Endothelial cell of umbilical vein (primary cell): ENCODE data around the gene AP3S1. TPM values are rescaled to one million over a fixed set of nuclear protein-coding genes. Genes with fewer than 3 reads are reported as not detected.
A peak's percentile ranks its signal among the peaks of the same experiment; 100 is the strongest.

Experiments used
- BruUV-seq: library from RNA; stranded (reverse); fragments of 400-500 nt; replicated peaks from 2 replicates; lab custom pipeline; 2021; lab: Mats Ljungman, UMichigan
- CTCF ChIA-PET: fragments of 300-600, 350-600 bp; sonication (Branson Sonifier 250); formaldehyde crosslinking; loops from one replicate; lab custom pipeline; 2021; ENCODE audit warnings: antibody characterized with exemption, inconsistent platforms; lab: Charles Lee
- POLR2A ChIA-PET: fragments of 300-600, 350-600 bp; sonication (Branson Sonifier 250); formaldehyde crosslinking; loops from one replicate; lab custom pipeline; 2021; ENCODE audit warnings: antibody characterized with exemption, inconsistent platforms; lab: Charles Lee
- DNase-seq: peaks from one replicate; pipeline ENCODE4 v3.0.0-alpha.2; 2011; ENCODE audit warnings: low read depth, low spot score
- FAIRE-seq: peaks from 2 replicates; lab custom pipeline; 2011; peaks lifted over from hg19 to GRCh38; lab: Jason Lieb, UNC
- H2AFZ ChIP-seq: 2 replicates; pipeline ENCODE4 v1.6.0; 2012; ENCODE audit warnings: low read depth, low read length, control low read depth, inconsistent platforms
- H3K27ac ChIP-seq: 2 replicates; pipeline ENCODE4 v1.5.1; 2011; ENCODE audit warnings: low read depth, mild to moderate bottlenecking, control low read depth, low read length, moderate library complexity; ENCODE audit not compliant: insufficient read depth
- H3K27me3 ChIP-seq, 2 experiments: 2 replicates each; pipeline versions ENCODE4 v1.6.0 to v1.6.1; 2011; ENCODE audit warnings: low read length in 2 of 2, mixed read lengths in 1 of 2; ENCODE audit not compliant: control insufficient read depth in 2 of 2, insufficient read depth in 2 of 2
- H3K36me3 ChIP-seq, 2 experiments: 2 replicates in 1 of 2; 3 replicates in 1 of 2; pipeline ENCODE4 v1.5.1; 2011; ENCODE audit warnings: low read length in 2 of 2, mild to moderate bottlenecking in 1 of 2, moderate library complexity in 1 of 2; ENCODE audit not compliant: control insufficient read depth in 2 of 2, insufficient read depth in 2 of 2; ENCODE audit errors: extremely low read depth in 1 of 2
- H3K4me1 ChIP-seq: 3 replicates; pipeline ENCODE4 v1.5.1; 2011; ENCODE audit warnings: mild to moderate bottlenecking, low read length; ENCODE audit not compliant: control insufficient read depth, insufficient read depth; ENCODE audit errors: extremely low read depth
- H3K4me2 ChIP-seq: 2 replicates; pipeline ENCODE4 v1.6.1; 2011; ENCODE audit warnings: low read length, control low read depth, mixed read lengths; ENCODE audit not compliant: insufficient read depth
- H3K4me3 ChIP-seq, 3 experiments: fragments of 200-600 bp in 1 of 3; sonication (generic), shearing (Covaris generic) in 1 of 3; replicated peaks in 1 of 3; 2 replicates each; pipeline ENCODE4 v1.5.1; 2011 to 2016; ENCODE audit warnings: control low read depth in 3 of 3, low read length in 3 of 3, mild to moderate bottlenecking in 2 of 3, inconsistent platforms in 1 of 3, low read depth in 1 of 3, moderate library complexity in 1 of 3; ENCODE audit not compliant: insufficient read depth in 1 of 3
- H3K79me2 ChIP-seq: 2 replicates; pipeline ENCODE4 v1.6.0; 2012; ENCODE audit warnings: low read length, inconsistent platforms; ENCODE audit not compliant: control insufficient read depth, insufficient read depth
- H3K9ac ChIP-seq: replicated peaks from 2 replicates; pipeline ENCODE3; 2011; ENCODE audit warnings: low read length, control low read depth; ENCODE audit not compliant: insufficient read depth; ENCODE audit errors: extremely low read depth
- H3K9me1 ChIP-seq: replicated peaks from 3 replicates; pipeline ENCODE4 v1.6.0; 2011; ENCODE audit warnings: mild to moderate bottlenecking, low read length; ENCODE audit not compliant: control insufficient read depth, insufficient read depth; ENCODE audit errors: extremely low read depth
- H3K9me3 ChIP-seq: replicated peaks from 2 replicates; pipeline ENCODE4 v1.5.1; 2012; ENCODE audit warnings: low read length, inconsistent platforms; ENCODE audit not compliant: control insufficient read depth, insufficient read depth
- H4K20me1 ChIP-seq: replicated peaks from 2 replicates; pipeline ENCODE3; 2011; ENCODE audit warnings: mild to moderate bottlenecking, low read length; ENCODE audit not compliant: control insufficient read depth, insufficient read depth; ENCODE audit errors: extremely low read depth
- CTCF ChIP-seq, 2 donors: IDR thresholded peaks; 1 replicate in 1 of 2; 2 replicates in 1 of 2; pipeline ENCODE4 v1.5.1; 2011; ENCODE audit warnings: low read length in 2 of 2, mild to moderate bottlenecking in 2 of 2, moderate library complexity in 2 of 2, control low read depth in 1 of 2, inconsistent platforms in 1 of 2, low read depth in 1 of 2; ENCODE audit not compliant: insufficient read depth in 1 of 2; ENCODE audit errors: extremely low read depth in 1 of 2
- EZH2 ChIP-seq: IDR thresholded peaks from 2 replicates; pipeline ENCODE4 v1.6.1; 2012; ENCODE audit warnings: borderline replicate concordance, low read depth, mild to moderate bottlenecking, moderate library complexity, low read length, inconsistent platforms; ENCODE audit not compliant: severe bottlenecking
- FOS ChIP-seq: IDR thresholded peaks from 2 replicates; pipeline ENCODE4 v1.6.1; 2011; ENCODE audit warnings: mild to moderate bottlenecking, low read length, moderate library complexity, borderline replicate concordance; ENCODE audit not compliant: insufficient read depth
- GATA2 ChIP-seq: IDR thresholded peaks from 2 replicates; pipeline ENCODE4 v1.7.0; 2011; ENCODE audit warnings: low read depth, mild to moderate bottlenecking, moderate library complexity, mixed read lengths, low read length; ENCODE audit not compliant: insufficient read length, insufficient read depth
- JUN ChIP-seq: IDR thresholded peaks from 2 replicates; pipeline ENCODE4 v1.6.1; 2011; ENCODE audit warnings: borderline replicate concordance, low read depth; ENCODE audit not compliant: insufficient read length, insufficient read depth
- MAX ChIP-seq: IDR thresholded peaks from 2 replicates; pipeline ENCODE4 v1.6.1; 2011; ENCODE audit not compliant: insufficient read depth, insufficient read length
- MYC ChIP-seq: IDR thresholded peaks from one replicate; pipeline ENCODE4 v1.6.1; 2011; ENCODE audit warnings: mild to moderate bottlenecking, low read depth, low read length
- POLR2A ChIP-seq: IDR thresholded peaks from 2 replicates; pipeline ENCODE4 v1.6.1; 2012; ENCODE audit warnings: low read depth, mild to moderate bottlenecking, control low read depth, low read length
- POLR2AphosphoS5 ChIP-seq: IDR thresholded peaks from 2 replicates; pipeline ENCODE4 v1.6.1; 2012; ENCODE audit warnings: low read depth, mild to moderate bottlenecking, control low read depth, low read length, moderate library complexity; ENCODE audit not compliant: insufficient read depth
- dilution Hi-C: fragments of 300-500 bp; cut with MboI; formaldehyde crosslinking; loops from one replicate; pipeline ENCODE4 v1.15.0; 2019; ENCODE audit warnings: low sequenced_read_pairs; ENCODE audit not compliant: extremely low pct_ligation_motif_present
- intact Hi-C: fragments of 100-400 bp; cut with micrococcal nuclease; formaldehyde crosslinking; loops from one replicate; pipeline ENCODE4 v1.10.0; 2022
- polyA plus RNA-seq, 4 experiments: library from polyadenylated mRNA; depleted of rRNA in 3 of 4; stranded (reverse) in 3 of 4; unstranded in 1 of 4; fragments of >200 nt; gene quantifications; 2 replicates each; pipeline versions ENCODE4 v1.2.1 to v1.2.3, GENCODE V29; 2011 to 2012; ENCODE audit warnings: missing spikeins in 1 of 4
- total RNA-seq: library from RNA; stranded (reverse); gene quantifications from 2 replicates; pipeline ENCODE4 v1.2.3, GENCODE V29; 2021

AP3S1 gene
- total and polyA plus RNA-seq, 2 donors (not counting 3 experiments of a cell fraction or from before 2014, with no cell fraction given): 26.5 to 85.7 TPM

DNA sequence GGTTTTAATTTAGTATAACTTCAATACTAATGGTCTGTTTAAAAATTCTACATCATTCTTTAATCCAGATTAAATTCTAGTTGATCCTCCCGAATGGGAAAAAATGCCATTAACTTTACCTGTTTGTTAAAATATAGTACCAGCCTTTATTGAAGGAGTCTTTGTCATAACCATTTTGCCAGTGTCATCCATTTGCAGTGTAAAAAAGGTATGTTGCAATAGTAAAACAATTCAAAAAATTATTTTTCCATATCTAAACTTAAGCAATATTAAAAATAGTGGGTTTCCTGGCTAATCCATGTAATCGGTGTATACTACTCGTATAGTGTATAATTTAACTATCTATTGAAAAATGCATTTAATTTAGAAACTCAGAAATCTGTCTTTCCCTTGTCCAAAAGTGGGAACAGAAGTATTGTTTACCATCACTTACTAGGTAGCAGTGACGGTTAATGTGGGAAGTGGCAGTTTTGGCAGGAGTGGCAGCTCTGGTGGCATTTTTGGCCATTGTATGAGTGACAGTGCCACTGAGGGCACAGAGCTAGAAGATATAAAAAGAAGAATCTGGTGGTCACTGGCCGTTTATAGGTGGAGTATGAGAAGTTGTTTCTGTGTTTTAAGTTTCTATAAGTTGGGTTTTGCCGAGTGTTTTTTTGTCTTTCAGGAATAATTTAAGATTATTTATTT lies 1.9 kb downstream of the AP3S1 start:
- ChIA-PET CTCF (interaction anchor here (0.6 to 3.6 kb wide), 9 partner anchors 11 to 224 kb away, joined by 3 to 15 read pairs (median 7); partner anchors contain the start of gene ARL14EPL), POLR2A (no interaction called here)
- H3K4me1 ChIP-seq: peaks cover 37% of the 10 kb centered on the region
- H3K9me1 ChIP-seq: no peaks in the 10 kb centered on the region
- no peak overlapping the region for H2AFZ ChIP-seq
- intact Hi-C loops: loop anchor here (5.0 to 10.0 kb wide), 4 partner anchors 119 to 669 kb away; partner anchors contain the start of genes CCDC112, FEM1C and LVRN
- H3K9me3 ChIP-seq: no peaks in the 10 kb centered on the region
- TF ChIP-seq EZH2: no peak
- no peak for TF ChIP-seq POLR2AphosphoS5
- no peak for TF ChIP-seq GATA2
- TF ChIP-seq MAX: no peak
- no peak for TF ChIP-seq JUN
- no peak for TF ChIP-seq POLR2A
- TF ChIP-seq FOS: no peak
- no peak for TF ChIP-seq CTCF (IDR thresholded peaks at IDR 0.05; ENCODE audit: extremely low read depth in 1 of 2, insufficient read depth in 1 of 2, low read depth in 1 of 2, low read length in 2 of 2)
- no peak for TF ChIP-seq MYC
- peak overlapping the region; percentile 84 for H3K9ac ChIP-seq
- no TSS peak for BruUV-seq
- peaks cover 76% of the 10 kb centered on the region for H3K79me2 ChIP-seq
- H3K27ac ChIP-seq: no peak overlapping the region
- FAIRE-seq (no peak), DNase-seq (no peak)
- dilution Hi-C loops: no loop called here
- peak overlapping the region in 2 of 3 experiments; percentile 66 to 90 for H3K4me3 ChIP-seq
- no peaks in the 10 kb centered on the region for H3K36me3 ChIP-seq
- H3K4me2 ChIP-seq: peak overlapping the region; percentile 98
- no peaks in the 10 kb centered on the region for H3K27me3 ChIP-seq
- H4K20me1 ChIP-seq: peaks cover 1% of the 10 kb centered on the region
